ENCODE data around the gene OPN4.
A peak's percentile ranks its signal among the peaks of the same experiment; 100 is the strongest.

OPN4 gene

GRCh38 chr10:86673216-86673826, 19.0 kb downstream of the OPN4 start:
- peaks cover 40% of the 10 kb centered on the region for H3K27me3 ChIP-seq (replicated peaks; ENCODE audit: control insufficient read depth, insufficient read depth, low read length)
- no peak overlapping the region for H3K4me3 ChIP-seq (ENCODE audit: low read length)
- H3K9me3 ChIP-seq (ENCODE audit: control insufficient read depth, low read length): no peaks in the 10 kb centered on the region
- H3K36me3 ChIP-seq (ENCODE audit: control insufficient read depth, insufficient read depth, low read length, severe bottlenecking): no peaks in the 10 kb centered on the region
- H3K4me1 ChIP-seq (ENCODE audit: control insufficient read depth, insufficient read depth, low read length): peaks cover 9% of the 10 kb centered on the region
- no peak for DNase-seq (ENCODE audit: low read depth)
- H3K9ac ChIP-seq (ENCODE audit: low read length): no peak overlapping the region

GRCh38 chr10:86673827-86674581, 19.7 kb downstream of the OPN4 start:
- Histone ChIP-seq H3K9ac (ENCODE audit: low read length) (no peak overlapping the region), H3K4me1 (ENCODE audit: control insufficient read depth, insufficient read depth, low read length) (peaks cover 9% of the 10 kb centered on the region), H3K9me3 (ENCODE audit: control insufficient read depth, low read length) (no peaks in the 10 kb centered on the region), H3K27me3 (replicated peaks; ENCODE audit: control insufficient read depth, insufficient read depth, low read length) (peaks cover 37% of the 10 kb centered on the region), H3K4me3 (ENCODE audit: low read length) (no peak overlapping the region), H3K36me3 (ENCODE audit: control insufficient read depth, insufficient read depth, low read length, severe bottlenecking) (no peaks in the 10 kb centered on the region)
- DNase-seq (ENCODE audit: low read depth): peak; percentile 23

- Histone ChIP-seq H3K9ac (ENCODE audit: low read length) (no peak overlapping the region), H3K36me3 (ENCODE audit: control insufficient read depth, insufficient read depth, low read length, severe bottlenecking) (no peaks in the 10 kb centered on the region), H3K4me3 (ENCODE audit: low read length) (no peak overlapping the region), H3K27me3 (replicated peaks; ENCODE audit: control insufficient read depth, insufficient read depth, low read length) (peaks cover 35% of the 10 kb centered on the region), H3K9me3 (ENCODE audit: control insufficient read depth, low read length) (no peaks in the 10 kb centered on the region), H3K4me1 (ENCODE audit: control insufficient read depth, insufficient read depth, low read length) (peaks cover 9% of the 10 kb centered on the region)
- no peak for DNase-seq (ENCODE audit: low read depth)
These were observed 20.6 kb downstream of the OPN4 start for GRCh38 chr10:86674912-86675311.

GRCh38 chr10:86677374-86677773, 23.0 kb downstream of the OPN4 start:
- Histone ChIP-seq H3K27me3 (replicated peaks; ENCODE audit: control insufficient read depth, insufficient read depth, low read length) (peaks cover 38% of the 10 kb centered on the region), H3K4me1 (ENCODE audit: control insufficient read depth, insufficient read depth, low read length) (peaks cover 4% of the 10 kb centered on the region), H3K9ac (ENCODE audit: low read length) (no peak overlapping the region), H3K36me3 (ENCODE audit: control insufficient read depth, insufficient read depth, low read length, severe bottlenecking) (no peaks in the 10 kb centered on the region), H3K4me3 (ENCODE audit: low read length) (no peak overlapping the region), H3K9me3 (ENCODE audit: control insufficient read depth, low read length) (no peaks in the 10 kb centered on the region)
- DNase-seq (ENCODE audit: low read depth): no peak

GRCh38 chr10:86678999-86679792, 24.8 kb downstream of the OPN4 start:
- no peaks in the 10 kb centered on the region for H3K36me3 ChIP-seq (ENCODE audit: control insufficient read depth, insufficient read depth, low read length, severe bottlenecking)
- no peak for DNase-seq (ENCODE audit: low read depth)
- H3K4me3 ChIP-seq (ENCODE audit: low read length): no peak overlapping the region
- H3K27me3 ChIP-seq (replicated peaks; ENCODE audit: control insufficient read depth, insufficient read depth, low read length): peaks cover 42% of the 10 kb centered on the region
- peaks cover under 1% of the 10 kb centered on the region for H3K4me1 ChIP-seq (ENCODE audit: control insufficient read depth, insufficient read depth, low read length)
- H3K9me3 ChIP-seq (ENCODE audit: control insufficient read depth, low read length): no peaks in the 10 kb centered on the region
- H3K9ac ChIP-seq (ENCODE audit: low read length): no peak overlapping the region

GRCh38 chr10:86681047-86681446, 26.7 kb downstream of the OPN4 start:
- Histone ChIP-seq H3K4me1 (ENCODE audit: control insufficient read depth, insufficient read depth, low read length) (peaks cover 4% of the 10 kb centered on the region), H3K9me3 (ENCODE audit: control insufficient read depth, low read length) (no peaks in the 10 kb centered on the region), H3K4me3 (ENCODE audit: low read length) (no peak overlapping the region), H3K9ac (ENCODE audit: low read length) (no peak overlapping the region), H3K36me3 (ENCODE audit: control insufficient read depth, insufficient read depth, low read length, severe bottlenecking) (no peaks in the 10 kb centered on the region), H3K27me3 (replicated peaks; ENCODE audit: control insufficient read depth, insufficient read depth, low read length) (peaks cover 40% of the 10 kb centered on the region)
- no peak for DNase-seq (ENCODE audit: low read depth)

GRCh38 chr10:86681722-86682386, 27.5 kb downstream of the OPN4 start:
- Histone ChIP-seq H3K36me3 (ENCODE audit: control insufficient read depth, insufficient read depth, low read length, severe bottlenecking) (no peaks in the 10 kb centered on the region), H3K4me1 (ENCODE audit: control insufficient read depth, insufficient read depth, low read length) (peaks cover 4% of the 10 kb centered on the region), H3K4me3 (ENCODE audit: low read length) (no peak overlapping the region), H3K9ac (ENCODE audit: low read length) (no peak overlapping the region), H3K27me3 (replicated peaks; ENCODE audit: control insufficient read depth, insufficient read depth, low read length) (peaks cover 38% of the 10 kb centered on the region), H3K9me3 (ENCODE audit: control insufficient read depth, low read length) (no peaks in the 10 kb centered on the region)
- no peak for DNase-seq (ENCODE audit: low read depth)

- H3K4me3 ChIP-seq (ENCODE audit: low read length): no peak overlapping the region
- DNase-seq (ENCODE audit: low read depth): no peak
- peaks cover 33% of the 10 kb centered on the region for H3K27me3 ChIP-seq (replicated peaks; ENCODE audit: control insufficient read depth, insufficient read depth, low read length)
- no peak overlapping the region for H3K9ac ChIP-seq (ENCODE audit: low read length)
- H3K9me3 ChIP-seq (ENCODE audit: control insufficient read depth, low read length): no peaks in the 10 kb centered on the region
- H3K36me3 ChIP-seq (ENCODE audit: control insufficient read depth, insufficient read depth, low read length, severe bottlenecking): no peaks in the 10 kb centered on the region
- H3K4me1 ChIP-seq (ENCODE audit: control insufficient read depth, insufficient read depth, low read length): peaks cover 8% of the 10 kb centered on the region
These were observed 28.3 kb downstream of the OPN4 start for GRCh38 chr10:86682675-86683074.

GRCh38 chr10:86684331-86685097, 30.2 kb downstream of the OPN4 start:
- peaks cover 22% of the 10 kb centered on the region for H3K4me1 ChIP-seq (ENCODE audit: control insufficient read depth, insufficient read depth, low read length)
- H3K4me3 ChIP-seq (ENCODE audit: low read length): no peak overlapping the region
- no peak overlapping the region for H3K9ac ChIP-seq (ENCODE audit: low read length)
- no peaks in the 10 kb centered on the region for H3K36me3 ChIP-seq (ENCODE audit: control insufficient read depth, insufficient read depth, low read length, severe bottlenecking)
- peak; percentile 58 for DNase-seq (ENCODE audit: low read depth)
- H3K27me3 ChIP-seq (replicated peaks; ENCODE audit: control insufficient read depth, insufficient read depth, low read length): peaks cover 30% of the 10 kb centered on the region
- no peaks in the 10 kb centered on the region for H3K9me3 ChIP-seq (ENCODE audit: control insufficient read depth, low read length)

- Histone ChIP-seq H3K4me3 (ENCODE audit: low read length) (no peak overlapping the region), H3K9me3 (ENCODE audit: control insufficient read depth, low read length) (no peaks in the 10 kb centered on the region), H3K4me1 (ENCODE audit: control insufficient read depth, insufficient read depth, low read length) (peaks cover 22% of the 10 kb centered on the region), H3K9ac (ENCODE audit: low read length) (no peak overlapping the region), H3K27me3 (replicated peaks; ENCODE audit: control insufficient read depth, insufficient read depth, low read length) (peaks cover 30% of the 10 kb centered on the region), H3K36me3 (ENCODE audit: control insufficient read depth, insufficient read depth, low read length, severe bottlenecking) (no peaks in the 10 kb centered on the region)
- DNase-seq (ENCODE audit: low read depth): no peak
These were observed 31.1 kb downstream of the OPN4 start for GRCh38 chr10:86685416-86685815.
